A549 (cell line): ENCODE measurements around the gene SETX.

Experiments used
- CHD2 ChIP-seq: fragments of 150-350 bp; IDR thresholded peaks from 2 replicates; pipeline ENCODE4 v1.6.1; 2014; ENCODE audit warnings: low read length; ENCODE audit not compliant: partially characterized antibody
- MAX ChIP-seq: IDR thresholded peaks from 2 replicates; pipeline ENCODE4 v1.6.1; 2012
- POLR2A ChIP-seq: IDR thresholded peaks from 2 replicates; pipeline ENCODE4 v1.6.1; 2012; ENCODE audit warnings: mild to moderate bottlenecking, low read length
- SREBF2 ChIP-seq: fragments of 450-650 bp; IDR thresholded peaks from 2 replicates; pipeline ENCODE4 v1.6.1; 2014; ENCODE audit warnings: mild to moderate bottlenecking, moderate library complexity
- TF ChIP-seq, protein P1 (sequence below): fragments of 250-450 bp; sonication (Bioruptor Pico); IDR thresholded peaks from 2 replicates; pipeline ENCODE4 v1.5.0; 2021; ENCODE audit warnings: mild to moderate bottlenecking, moderate library complexity, borderline replicate concordance
- TF ChIP-seq, protein P2 (sequence below): IDR thresholded peaks from 2 replicates; pipeline ENCODE4 v1.6.1; 2012
- TF ChIP-seq, protein P3 (sequence below): fragments of >200 bp; sonication (Bioruptor Twin); formaldehyde crosslinking; IDR thresholded peaks from 3 replicates; pipeline ENCODE4 v1.5.1; 2016

- TF ChIP-seq, protein P1, sequence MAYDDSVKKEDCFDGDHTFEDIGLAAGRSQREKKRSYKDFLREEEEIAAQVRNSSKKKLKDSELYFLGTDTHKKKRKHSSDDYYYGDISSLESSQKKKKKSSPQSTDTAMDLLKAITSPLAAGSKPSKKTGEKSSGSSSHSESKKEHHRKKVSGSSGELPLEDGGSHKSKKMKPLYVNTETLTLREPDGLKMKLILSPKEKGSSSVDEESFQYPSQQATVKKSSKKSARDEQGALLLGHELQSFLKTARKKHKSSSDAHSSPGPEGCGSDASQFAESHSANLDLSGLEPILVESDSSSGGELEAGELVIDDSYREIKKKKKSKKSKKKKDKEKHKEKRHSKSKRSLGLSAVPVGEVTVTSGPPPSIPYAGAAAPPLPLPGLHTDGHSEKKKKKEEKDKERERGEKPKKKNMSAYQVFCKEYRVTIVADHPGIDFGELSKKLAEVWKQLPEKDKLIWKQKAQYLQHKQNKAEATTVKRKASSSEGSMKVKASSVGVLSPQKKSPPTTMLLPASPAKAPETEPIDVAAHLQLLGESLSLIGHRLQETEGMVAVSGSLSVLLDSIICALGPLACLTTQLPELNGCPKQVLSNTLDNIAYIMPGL (CRISPR knock-in tag), result no peak
- no peak for TF ChIP-seq CHD2
- TF ChIP-seq POLR2A, result no peak
- TF ChIP-seq MAX, result no peak
- TF ChIP-seq, protein P2, sequence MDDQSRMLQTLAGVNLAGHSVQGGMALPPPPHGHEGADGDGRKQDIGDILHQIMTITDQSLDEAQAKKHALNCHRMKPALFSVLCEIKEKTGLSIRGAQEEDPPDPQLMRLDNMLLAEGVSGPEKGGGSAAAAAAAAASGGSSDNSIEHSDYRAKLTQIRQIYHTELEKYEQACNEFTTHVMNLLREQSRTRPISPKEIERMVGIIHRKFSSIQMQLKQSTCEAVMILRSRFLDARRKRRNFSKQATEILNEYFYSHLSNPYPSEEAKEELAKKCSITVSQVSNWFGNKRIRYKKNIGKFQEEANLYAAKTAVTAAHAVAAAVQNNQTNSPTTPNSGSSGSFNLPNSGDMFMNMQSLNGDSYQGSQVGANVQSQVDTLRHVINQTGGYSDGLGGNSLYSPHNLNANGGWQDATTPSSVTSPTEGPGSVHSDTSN, result no peak
- TF ChIP-seq, protein P3, sequence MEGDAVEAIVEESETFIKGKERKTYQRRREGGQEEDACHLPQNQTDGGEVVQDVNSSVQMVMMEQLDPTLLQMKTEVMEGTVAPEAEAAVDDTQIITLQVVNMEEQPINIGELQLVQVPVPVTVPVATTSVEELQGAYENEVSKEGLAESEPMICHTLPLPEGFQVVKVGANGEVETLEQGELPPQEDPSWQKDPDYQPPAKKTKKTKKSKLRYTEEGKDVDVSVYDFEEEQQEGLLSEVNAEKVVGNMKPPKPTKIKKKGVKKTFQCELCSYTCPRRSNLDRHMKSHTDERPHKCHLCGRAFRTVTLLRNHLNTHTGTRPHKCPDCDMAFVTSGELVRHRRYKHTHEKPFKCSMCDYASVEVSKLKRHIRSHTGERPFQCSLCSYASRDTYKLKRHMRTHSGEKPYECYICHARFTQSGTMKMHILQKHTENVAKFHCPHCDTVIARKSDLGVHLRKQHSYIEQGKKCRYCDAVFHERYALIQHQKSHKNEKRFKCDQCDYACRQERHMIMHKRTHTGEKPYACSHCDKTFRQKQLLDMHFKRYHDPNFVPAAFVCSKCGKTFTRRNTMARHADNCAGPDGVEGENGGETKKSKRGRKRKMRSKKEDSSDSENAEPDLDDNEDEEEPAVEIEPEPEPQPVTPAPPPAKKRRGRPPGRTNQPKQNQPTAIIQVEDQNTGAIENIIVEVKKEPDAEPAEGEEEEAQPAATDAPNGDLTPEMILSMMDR, result no peak
- no peak for TF ChIP-seq SREBF2
Observed at GRCh38 chr9:132232522-132232921, 122.3 kb downstream of the SETX start.
